Mesendoderm (in vitro differentiated cells): ENCODE measurements around the gene ANKRD34A.
A peak's percentile ranks its signal among the peaks of the same experiment; 100 is the strongest.

Experiments used
- DNase-seq: peaks from one replicate; pipeline ENCODE4 v3.0.0; 2013
- H2AK5ac ChIP-seq: 2 replicates; pipeline ENCODE4 v1.6.1; 2013; ENCODE audit warnings: low read length, inconsistent platforms
- H2BK120ac ChIP-seq: 2 replicates; pipeline ENCODE4 v1.6.1; 2013; ENCODE audit warnings: low read depth, mild to moderate bottlenecking, low read length, moderate library complexity, mixed read lengths
- H2BK15ac ChIP-seq: replicated peaks from 2 replicates; pipeline ENCODE4 v1.6.1; 2013; ENCODE audit warnings: low read depth, mild to moderate bottlenecking, moderate library complexity
- H2BK5ac ChIP-seq: 2 replicates; pipeline ENCODE4 v1.6.1; 2013; ENCODE audit warnings: low read length, inconsistent platforms
- H3K18ac ChIP-seq: 2 replicates; pipeline ENCODE4 v1.6.1; 2013; ENCODE audit warnings: mild to moderate bottlenecking, low read length, mixed read lengths
- H3K23ac ChIP-seq: one replicate; pipeline ENCODE4 v1.6.1; 2013; ENCODE audit warnings: low read length
- H3K27ac ChIP-seq: 2 replicates; pipeline ENCODE4 v1.5.1; 2013; ENCODE audit warnings: low read depth, mild to moderate bottlenecking, inconsistent platforms, low read length, moderate library complexity
- H3K27me3 ChIP-seq: 2 replicates; pipeline ENCODE4 v1.6.1; 2013; ENCODE audit warnings: low read length, control low read depth, mild to moderate bottlenecking, inconsistent platforms; ENCODE audit not compliant: insufficient read depth, poor library complexity
- H3K36me3 ChIP-seq: 2 replicates; pipeline ENCODE4 v1.6.1; 2013; ENCODE audit warnings: low read length, inconsistent platforms; ENCODE audit not compliant: control insufficient read depth, insufficient read depth
- H3K4ac ChIP-seq: one replicate; pipeline ENCODE4 v1.6.1; 2013; ENCODE audit warnings: low read depth, mild to moderate bottlenecking, low read length, moderate library complexity
- H3K4me1 ChIP-seq: 2 replicates; pipeline ENCODE4 v1.6.1; 2013; ENCODE audit warnings: low read depth, low read length, inconsistent platforms; ENCODE audit not compliant: control insufficient read depth
- H3K4me2 ChIP-seq: 2 replicates; pipeline ENCODE4 v1.6.1; 2013; ENCODE audit warnings: low read length
- H3K4me3 ChIP-seq: 2 replicates; pipeline ENCODE4 v1.5.1; 2013; ENCODE audit warnings: mild to moderate bottlenecking, low read length
- H3K56ac ChIP-seq: one replicate; pipeline ENCODE4 v1.6.1; 2013; ENCODE audit warnings: low read length
- H3K79me1 ChIP-seq: 2 replicates; pipeline ENCODE4 v1.6.1; 2013; ENCODE audit warnings: low read length, inconsistent platforms
- H3K79me2 ChIP-seq: 2 replicates; pipeline ENCODE4 v1.6.1; 2013; ENCODE audit warnings: mild to moderate bottlenecking, low read length; ENCODE audit not compliant: control insufficient read depth, insufficient read depth
- H3K9ac ChIP-seq: 2 replicates; pipeline ENCODE4 v1.6.1; 2013; ENCODE audit warnings: low read length, inconsistent platforms
- H4K5ac ChIP-seq: one replicate; pipeline ENCODE4 v1.6.1; 2013; ENCODE audit warnings: low read length
- H4K8ac ChIP-seq: one replicate; pipeline ENCODE4 v1.6.1; 2013; ENCODE audit warnings: low read depth, mild to moderate bottlenecking, control low read depth, low read length, moderate library complexity
- WGBS: extraction: QIAGEN DNeasy Blood & Tissue Kit; methylation state at CpG from one replicate; pipeline ENCODE4 v1.1.7; 2013; ENCODE audit warnings: low lambda C conversion rate, missing lambda C conversion rate; ENCODE audit not compliant: insufficient coverage; ENCODE audit errors: extremely low coverage; 5-methylcytosine and 5-hydroxymethylcytosine counted together

ANKRD34A gene

GRCh38 chr1:145957443-145958319 lies 6.7 kb downstream of the ANKRD34A start, which contains the start of gene LIX1L:
Gene LIX1L, minus strand, starts transcription at chr1:145958017. Its CDS starts 90 bp downstream, at chr1:145957927.
- Histone ChIP-seq H3K4me2 (peak within 1 kb of the TSS; percentile 82), H4K5ac (no peak within 1 kb of the TSS), H3K27me3 (peaks cover 3% of the 10 kb centered on the region), H3K23ac (no peak within 1 kb of the TSS), H3K27ac (no peak within 1 kb of the TSS), H3K9ac (peak within 1 kb of the TSS; percentile 88), H3K79me2 (no peaks in the 10 kb centered on the region), H3K18ac (peak within 1 kb of the TSS; percentile 33), H2BK5ac (no peak within 1 kb of the TSS), H3K79me1 (peaks cover 1% of the 10 kb centered on the region), H4K8ac (no peak within 1 kb of the TSS), H3K36me3 (no peaks in the 10 kb centered on the region), H3K56ac (peak within 1 kb of the TSS; percentile 84), H3K4ac (no peak within 1 kb of the TSS), H2BK120ac (no peak within 1 kb of the TSS), H2AK5ac (no peak within 1 kb of the TSS), H3K4me1 (peaks cover 13% of the 10 kb centered on the region), H3K4me3 (peak within 1 kb of the TSS; percentile 49), H2BK15ac (no peak within 1 kb of the TSS)
- DNase-seq: peak; percentile 99
- WGBS: no CpG with 5 or more reads among the region's 60 CpGs

GRCh38 chr1:145956781-145957442 lies 7.5 kb downstream of the ANKRD34A start:
- no peak overlapping the region for H2BK120ac ChIP-seq
- H3K9ac ChIP-seq: peak overlapping the region; percentile 88
- H2BK5ac ChIP-seq: no peak overlapping the region
- H3K23ac ChIP-seq: no peak overlapping the region
- WGBS: no CpG with 5 or more reads among the region's 3 CpGs
- peak overlapping the region; percentile 82 for H3K4me2 ChIP-seq
- no peak overlapping the region for H3K18ac ChIP-seq
- H2AK5ac ChIP-seq: no peak overlapping the region
- H3K4me3 ChIP-seq: peak overlapping the region; percentile 49
- no peaks in the 10 kb centered on the region for H3K36me3 ChIP-seq
- H3K4me1 ChIP-seq: peaks cover 11% of the 10 kb centered on the region
- H3K27me3 ChIP-seq: peaks cover 3% of the 10 kb centered on the region
- H3K56ac ChIP-seq: peak overlapping the region; percentile 84
- no peak overlapping the region for H2BK15ac ChIP-seq
- no peaks in the 10 kb centered on the region for H3K79me2 ChIP-seq
- DNase-seq: no peak
- no peak overlapping the region for H4K5ac ChIP-seq
- peaks cover 1% of the 10 kb centered on the region for H3K79me1 ChIP-seq
- H4K8ac ChIP-seq: no peak overlapping the region
- H3K27ac ChIP-seq: no peak overlapping the region
- no peak overlapping the region for H3K4ac ChIP-seq

- Histone ChIP-seq H3K4me2 (no peak overlapping the region), H3K18ac (no peak overlapping the region), H3K23ac (no peak overlapping the region), H2BK5ac (no peak overlapping the region), H2BK15ac (no peak overlapping the region), H2BK120ac (no peak overlapping the region), H3K79me1 (peaks cover 1% of the 10 kb centered on the region), H3K56ac (no peak overlapping the region), H3K4me1 (peaks cover 11% of the 10 kb centered on the region), H4K5ac (no peak overlapping the region), H3K4me3 (no peak overlapping the region), H3K79me2 (no peaks in the 10 kb centered on the region), H2AK5ac (no peak overlapping the region), H3K4ac (no peak overlapping the region), H3K36me3 (no peaks in the 10 kb centered on the region), H3K9ac (no peak overlapping the region), H3K27me3 (peaks cover 3% of the 10 kb centered on the region), H4K8ac (no peak overlapping the region), H3K27ac (no peak overlapping the region)
- DNase-seq: no peak
These were observed 8.0 kb downstream of the ANKRD34A start for GRCh38 chr1:145956361-145956760.

- peaks cover 3% of the 10 kb centered on the region for H3K27me3 ChIP-seq
These were observed 8.9 kb downstream of the ANKRD34A start for GRCh38 chr1:145955436-145955835.

GRCh38 chr1:145953861-145954260 lies 10.5 kb downstream of the ANKRD34A start:
- no peak overlapping the region for H4K5ac ChIP-seq
- no peak for DNase-seq
- H3K56ac ChIP-seq: no peak overlapping the region
- no peak overlapping the region for H3K18ac ChIP-seq
- no peak overlapping the region for H2BK120ac ChIP-seq
- H3K79me2 ChIP-seq: no peaks in the 10 kb centered on the region
- H2BK5ac ChIP-seq: no peak overlapping the region
- H3K4me2 ChIP-seq: no peak overlapping the region
- H3K27ac ChIP-seq: no peak overlapping the region
- H3K4me3 ChIP-seq: no peak overlapping the region
- WGBS: no CpG with 5 or more reads among the region's 6 CpGs
- H4K8ac ChIP-seq: no peak overlapping the region
- H3K4me1 ChIP-seq: peaks cover 13% of the 10 kb centered on the region
- peaks cover 1% of the 10 kb centered on the region for H3K27me3 ChIP-seq
- H3K36me3 ChIP-seq: no peaks in the 10 kb centered on the region
- H2BK15ac ChIP-seq: no peak overlapping the region
- no peak overlapping the region for H3K23ac ChIP-seq
- no peak overlapping the region for H3K9ac ChIP-seq
- H2AK5ac ChIP-seq: no peak overlapping the region
- H3K4ac ChIP-seq: no peak overlapping the region
- peaks cover 3% of the 10 kb centered on the region for H3K79me1 ChIP-seq

More at GRCh38 chr1:145955436-145955835, 8.9 kb downstream of the ANKRD34A start:
- no peak overlapping the region for H3K4ac ChIP-seq
- H3K4me1 ChIP-seq: peaks cover 15% of the 10 kb centered on the region
- H4K8ac ChIP-seq: no peak overlapping the region
- H2BK15ac ChIP-seq: no peak overlapping the region
- H3K56ac ChIP-seq: peak overlapping the region; percentile 18
- no peak overlapping the region for H4K5ac ChIP-seq
- H2BK5ac ChIP-seq: no peak overlapping the region
- no peak overlapping the region for H3K27ac ChIP-seq
- H3K23ac ChIP-seq: no peak overlapping the region
- no peak overlapping the region for H3K4me3 ChIP-seq
- DNase-seq: no peak
- WGBS: no CpG with 5 or more reads among the region's 2 CpGs
- H3K4me2 ChIP-seq: peak overlapping the region; percentile 8
- no peak overlapping the region for H2AK5ac ChIP-seq
- H3K9ac ChIP-seq: peak overlapping the region; percentile 13
- no peaks in the 10 kb centered on the region for H3K79me2 ChIP-seq
- no peak overlapping the region for H2BK120ac ChIP-seq
- no peaks in the 10 kb centered on the region for H3K36me3 ChIP-seq
- peaks cover 1% of the 10 kb centered on the region for H3K79me1 ChIP-seq
- no peak overlapping the region for H3K18ac ChIP-seq
